Measurements from ENCODE around the gene PANX2. TPM values are rescaled to one million over a fixed set of nuclear protein-coding genes. Genes with fewer than 3 reads are reported as not detected.

The PANX2 gene
- total and polyA plus RNA-seq, 2 of the 4 experiments (the other 2 are of a cell fraction): 0.18 to 1.7 TPM

GRCh38 chr22:50171319-50171964 is 911 bp downstream of the PANX2 start:
- dilution Hi-C loops (cut with HindIII; ENCODE audit: low sequenced_read_pairs, unreplicated experiment): no loop called here
- H2BK120ac ChIP-seq (ENCODE audit: low read depth, low read length): no peak overlapping the region
- H3K14ac ChIP-seq (replicated peaks; ENCODE audit: low read depth, low read length): no peak overlapping the region
- H3K9ac ChIP-seq (ENCODE audit: low read depth, low read length): no peak overlapping the region
- ATAC-seq (ENCODE audit: low read depth): no peak
- H3K23ac ChIP-seq (ENCODE audit: low read depth, low read length): no peak overlapping the region
- no peak for DNase-seq
- H3K56ac ChIP-seq (ENCODE audit: extremely low read depth, insufficient read depth, low read length): no peak overlapping the region
- no peaks in the 10 kb centered on the region for H4K20me1 ChIP-seq (ENCODE audit: insufficient read depth, low read length)
- H3K27me3 ChIP-seq (ENCODE audit: control insufficient read depth, insufficient read depth, low read length): peaks cover 27% of the 10 kb centered on the region
- no TSS peak for BruUV-seq (replicated peaks)
- H4K8ac ChIP-seq (ENCODE audit: low read depth in 2 of 2, low read length in 2 of 2): no peak overlapping the region
- H2AFZ ChIP-seq (replicated peaks; ENCODE audit: low read length, poor library complexity): peak overlapping the region; percentile 34
- no peak overlapping the region for H3K4ac ChIP-seq (ENCODE audit: low read depth, low read length)
- H3K4me3 ChIP-seq (ENCODE audit: insufficient read depth, low read depth, low read length): peak overlapping the region; percentile 2; the same call in 1 of the 2 replicates
- no peak overlapping the region for H4K5ac ChIP-seq (ENCODE audit: low read depth, low read length)
- TF ChIP-seq SMC3 (IDR thresholded peaks at IDR 0.05; ENCODE audit: low read depth, low read length) (no peak), ELK1 (IDR thresholded peaks at IDR 0.05; ENCODE audit: borderline replicate concordance, low read depth, low read length) (no peak), RAD21 (IDR thresholded peaks at IDR 0.05; ENCODE audit: low read length) (no peak), CTCF (conservative IDR thresholded peaks at IDR 0.05; ENCODE audit: low read depth, low read length) (no peak), FOS (IDR thresholded peaks at IDR 0.05; ENCODE audit: low read depth, low read length) (no peak), BHLHE40 (IDR thresholded peaks at IDR 0.05; ENCODE audit: low read depth, low read length) (no peak), MAFK (IDR thresholded peaks at IDR 0.05; ENCODE audit: low read depth, low read length) (no peak), CEBPB (IDR thresholded peaks at IDR 0.05; ENCODE audit: low read depth, low read length) (no peak), USF2 (IDR thresholded peaks at IDR 0.05; ENCODE audit: low read depth, low read length) (no peak), POLR2A (IDR thresholded peaks at IDR 0.05; ENCODE audit: low read depth, low read length) (no peak), RCOR1 (IDR thresholded peaks at IDR 0.05; ENCODE audit: insufficient replicate concordance, low read length) (no peak), CHD1 (IDR thresholded peaks at IDR 0.05; ENCODE audit: low read depth, low read length) (no peak), MAZ (IDR thresholded peaks at IDR 0.05; ENCODE audit: borderline replicate concordance, low read depth, low read length) (no peak), RFX5 (IDR thresholded peaks at IDR 0.05; ENCODE audit: low read depth, low read length) (no peak), NFE2L2 (IDR thresholded peaks at IDR 0.05; ENCODE audit: low read depth, low read length) (no peak), MXI1 (IDR thresholded peaks at IDR 0.05; ENCODE audit: borderline replicate concordance, low read depth, low read length) (no peak)
- H4K91ac ChIP-seq (ENCODE audit: insufficient read depth, low read depth, low read length): no peak overlapping the region
- H2AK9ac ChIP-seq (replicated peaks; ENCODE audit: low read depth, low read length, poor library complexity): no peak overlapping the region
- CTCF ChIA-PET: no interaction called here
- no peaks in the 10 kb centered on the region for H3K9me1 ChIP-seq (ENCODE audit: insufficient read depth, low read length)
- in situ Hi-C loops (cut with MboI; ENCODE audit: low sequenced_read_pairs): no loop called here
- 63% methylated on average over 8 of the region's 15 CpGs; no CpG with 5 or more reads in 1 of the 2 experiments for WGBS, 2 experiments (ENCODE audit: extremely low coverage in 2 of 2, insufficient read length in 1 of 2)
- no peak overlapping the region for H3K4me2 ChIP-seq (ENCODE audit: low read depth, low read length)
- H2BK15ac ChIP-seq (ENCODE audit: low read depth, low read length): no peak overlapping the region
- no peak overlapping the region for H3K18ac ChIP-seq (ENCODE audit: low read depth, low read length)
- POLR2A ChIA-PET (ENCODE audit: unreplicated experiment): no interaction called here
- no peak overlapping the region for H2AK5ac ChIP-seq (ENCODE audit: low read depth, low read length)
- intact Hi-C loops (cut with micrococcal nuclease): no loop called here
- no peaks in the 10 kb centered on the region for H3K79me1 ChIP-seq (ENCODE audit: low read depth in 1 of 2, low read length in 2 of 2)
- H2BK20ac ChIP-seq (ENCODE audit: low read depth, low read length): no peak overlapping the region
- H3K9me3 ChIP-seq (ENCODE audit: control insufficient read depth, insufficient read depth, low read length): no peaks in the 10 kb centered on the region
- H3K27ac ChIP-seq (ENCODE audit: insufficient read depth, low read length): no peak overlapping the region
- no peak overlapping the region for H2BK5ac ChIP-seq (ENCODE audit: low read depth, low read length, poor library complexity, severe bottlenecking)
- H3K36me3 ChIP-seq (ENCODE audit: control insufficient read depth, insufficient read depth, low read length): no peaks in the 10 kb centered on the region
- no peaks in the 10 kb centered on the region for H3K4me1 ChIP-seq (ENCODE audit: control insufficient read depth, insufficient read depth, low read length)

All from IMR-90 (cell line).